ENCODE results near the gene PRKCZ. TPM values are rescaled to one million over a fixed set of nuclear protein-coding genes. Genes with fewer than 3 reads are reported as not detected.

PRKCZ gene
- total and polyA plus RNA-seq, 9 of the 15 experiments (the other 6 are each of a cell fraction or from before 2014, with no cell fraction given) = 0.07 to 3.1 (median 1.3) TPM

DNA sequence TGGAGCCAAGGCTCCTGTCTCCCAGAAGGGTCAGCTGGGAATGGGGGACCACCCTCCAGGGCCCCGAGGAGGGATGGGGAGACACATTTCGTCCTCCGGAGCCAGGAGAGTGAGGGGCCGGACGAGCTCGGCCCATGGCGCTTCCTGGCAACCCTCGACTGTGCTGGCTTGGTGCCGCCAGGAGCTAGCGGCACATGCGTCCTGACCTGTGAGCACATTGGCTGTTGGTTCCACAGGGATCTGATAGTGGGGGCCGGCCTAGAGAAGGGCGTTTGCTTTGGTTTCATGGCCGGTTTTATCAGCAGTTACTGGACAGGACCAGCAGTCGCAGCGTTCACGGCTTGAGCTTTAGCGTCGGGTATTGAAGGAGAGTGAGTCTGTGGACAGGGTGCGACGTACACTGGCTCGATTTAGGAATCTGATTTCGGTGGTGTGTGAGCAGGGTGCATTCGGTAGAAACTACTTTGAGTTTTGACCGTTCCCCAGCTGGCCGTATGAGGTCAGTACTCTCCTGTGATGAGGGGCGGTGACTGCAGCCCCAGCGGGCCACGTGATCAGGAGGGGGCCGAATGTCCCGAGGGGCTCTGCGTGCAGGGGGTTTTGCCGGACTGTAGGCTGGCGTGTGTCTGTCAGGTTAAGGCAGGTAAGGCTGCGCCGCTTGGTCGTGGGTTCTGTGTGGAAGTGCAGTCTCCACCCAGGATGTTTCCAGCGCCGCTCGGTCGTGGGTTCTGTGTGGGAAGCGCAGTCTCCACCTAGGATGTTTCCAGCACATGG lies 125.7 kb downstream of the PRKCZ start (continued):
- TF ChIP-seq, protein P1, sequence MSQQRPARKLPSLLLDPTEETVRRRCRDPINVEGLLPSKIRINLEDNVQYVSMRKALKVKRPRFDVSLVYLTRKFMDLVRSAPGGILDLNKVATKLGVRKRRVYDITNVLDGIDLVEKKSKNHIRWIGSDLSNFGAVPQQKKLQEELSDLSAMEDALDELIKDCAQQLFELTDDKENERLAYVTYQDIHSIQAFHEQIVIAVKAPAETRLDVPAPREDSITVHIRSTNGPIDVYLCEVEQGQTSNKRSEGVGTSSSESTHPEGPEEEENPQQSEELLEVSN (IDR thresholded peaks at IDR 0.05; ENCODE audit: borderline replicate concordance in 1 of 2, extremely low read depth in 1 of 2, insufficient read depth in 1 of 2, insufficient read length in 1 of 2, low read depth in 1 of 2, low read length in 1 of 2, poor library complexity in 1 of 2, severe bottlenecking in 1 of 2) = peak; percentile 95 to 96
- TF ChIP-seq ZNF586 (CRISPR knock-in tag; conservative IDR thresholded peaks at IDR 0.05) (no peak), NEUROD1 (IDR thresholded peaks at IDR 0.05; ENCODE audit: borderline replicate concordance, low read depth, low read length, partially characterized antibody) (no peak), ERF (CRISPR knock-in tag; IDR thresholded peaks at IDR 0.05) (no peak), PHF21A (IDR thresholded peaks at IDR 0.05; ENCODE audit: borderline replicate concordance, low read depth) (no peak), ADNP (tag; IDR thresholded peaks at IDR 0.05) (no peak), PTBP1 (IDR thresholded peaks at IDR 0.05; ENCODE audit: low read depth, low read length) (no peak), FOXA1 (IDR thresholded peaks at IDR 0.05; ENCODE audit: borderline replicate concordance) (no peak), ZNF699 (CRISPR knock-in tag; IDR thresholded peaks at IDR 0.05; ENCODE audit: insufficient replicate concordance) (no peak), POLR2AphosphoS5 (IDR thresholded peaks at IDR 0.05; ENCODE audit: control insufficient read depth, insufficient read depth, low read depth, low read length) (no peak), NCOA4 (IDR thresholded peaks at IDR 0.05; ENCODE audit: partially characterized antibody) (no peak), HCFC1 (IDR thresholded peaks at IDR 0.05; ENCODE audit: low read depth, low read length) (peak; percentile 7; the same call in 1 of the 2 replicates), NFE2L1 (tag; IDR thresholded peaks at IDR 0.05; ENCODE audit: borderline replicate concordance, low read depth) (no peak), HNRNPK (IDR thresholded peaks at IDR 0.05; ENCODE audit: low read depth, low read length, poor library complexity, severe bottlenecking) (no peak), PML (IDR thresholded peaks at IDR 0.05; ENCODE audit: low read length) (0 out of 2 replicates have a peak, but pooled peaks have one; percentile 32), NFRKB (IDR thresholded peaks at IDR 0.05; ENCODE audit: low read depth) (peak; percentile 72), SMC3 (conservative IDR thresholded peaks at IDR 0.05; ENCODE audit: insufficient read depth, low read depth, low read length) (no peak), ZNF695 (CRISPR knock-in tag; IDR thresholded peaks at IDR 0.05) (no peak)
- TF ChIP-seq, protein P2, sequence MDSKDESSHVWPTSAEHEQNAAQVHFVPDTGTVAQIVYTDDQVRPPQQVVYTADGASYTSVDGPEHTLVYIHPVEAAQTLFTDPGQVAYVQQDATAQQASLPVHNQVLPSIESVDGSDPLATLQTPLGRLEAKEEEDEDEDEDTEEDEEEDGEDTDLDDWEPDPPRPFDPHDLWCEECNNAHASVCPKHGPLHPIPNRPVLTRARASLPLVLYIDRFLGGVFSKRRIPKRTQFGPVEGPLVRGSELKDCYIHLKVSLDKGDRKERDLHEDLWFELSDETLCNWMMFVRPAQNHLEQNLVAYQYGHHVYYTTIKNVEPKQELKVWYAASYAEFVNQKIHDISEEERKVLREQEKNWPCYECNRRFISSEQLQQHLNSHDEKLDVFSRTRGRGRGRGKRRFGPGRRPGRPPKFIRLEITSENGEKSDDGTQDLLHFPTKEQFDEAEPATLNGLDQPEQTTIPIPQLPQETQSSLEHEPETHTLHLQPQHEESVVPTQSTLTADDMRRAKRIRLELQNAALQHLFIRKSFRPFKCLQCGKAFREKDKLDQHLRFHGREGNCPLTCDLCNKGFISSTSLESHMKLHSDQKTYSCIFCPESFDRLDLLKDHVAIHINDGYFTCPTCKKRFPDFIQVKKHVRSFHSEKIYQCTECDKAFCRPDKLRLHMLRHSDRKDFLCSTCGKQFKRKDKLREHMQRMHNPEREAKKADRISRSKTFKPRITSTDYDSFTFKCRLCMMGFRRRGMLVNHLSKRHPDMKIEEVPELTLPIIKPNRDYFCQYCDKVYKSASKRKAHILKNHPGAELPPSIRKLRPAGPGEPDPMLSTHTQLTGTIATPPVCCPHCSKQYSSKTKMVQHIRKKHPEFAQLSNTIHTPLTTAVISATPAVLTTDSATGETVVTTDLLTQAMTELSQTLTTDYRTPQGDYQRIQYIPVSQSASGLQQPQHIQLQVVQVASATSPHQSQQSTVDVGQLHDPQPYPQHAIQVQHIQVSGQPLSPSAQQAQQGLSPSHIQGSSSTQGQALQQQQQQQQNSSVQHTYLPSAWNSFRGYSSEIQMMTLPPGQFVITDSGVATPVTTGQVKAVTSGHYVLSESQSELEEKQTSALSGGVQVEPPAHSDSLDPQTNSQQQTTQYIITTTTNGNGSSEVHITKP (IDR thresholded peaks at IDR 0.05; ENCODE audit: partially characterized antibody) = peak; percentile 56
- TF ChIP-seq, protein P3, sequence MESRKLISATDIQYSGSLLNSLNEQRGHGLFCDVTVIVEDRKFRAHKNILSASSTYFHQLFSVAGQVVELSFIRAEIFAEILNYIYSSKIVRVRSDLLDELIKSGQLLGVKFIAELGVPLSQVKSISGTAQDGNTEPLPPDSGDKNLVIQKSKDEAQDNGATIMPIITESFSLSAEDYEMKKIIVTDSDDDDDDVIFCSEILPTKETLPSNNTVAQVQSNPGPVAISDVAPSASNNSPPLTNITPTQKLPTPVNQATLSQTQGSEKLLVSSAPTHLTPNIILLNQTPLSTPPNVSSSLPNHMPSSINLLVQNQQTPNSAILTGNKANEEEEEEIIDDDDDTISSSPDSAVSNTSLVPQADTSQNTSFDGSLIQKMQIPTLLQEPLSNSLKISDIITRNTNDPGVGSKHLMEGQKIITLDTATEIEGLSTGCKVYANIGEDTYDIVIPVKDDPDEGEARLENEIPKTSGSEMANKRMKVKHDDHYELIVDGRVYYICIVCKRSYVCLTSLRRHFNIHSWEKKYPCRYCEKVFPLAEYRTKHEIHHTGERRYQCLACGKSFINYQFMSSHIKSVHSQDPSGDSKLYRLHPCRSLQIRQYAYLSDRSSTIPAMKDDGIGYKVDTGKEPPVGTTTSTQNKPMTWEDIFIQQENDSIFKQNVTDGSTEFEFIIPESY (CRISPR knock-in tag; IDR thresholded peaks at IDR 0.05) = peak; percentile 80
